SU-DHL-6 (cell line): ENCODE measurements around the gene ELFN2.
"Not testable (repeated sequence)": the region's sequence is repeated elsewhere in the genome, so short reads cannot be mapped to it uniquely, and the experiment has no call there.

Source experiments
- EZH2phosphoT487 ChIP-seq: fragments of 200-600 bp; sonication (generic), shearing (Covaris generic); conservative IDR thresholded peaks from 2 replicates; pipeline ENCODE4 v1.6.1; 2018; ENCODE audit warnings: mild to moderate bottlenecking, antibody characterized with exemption, low read length, moderate library complexity, mixed read lengths
- TF ChIP-seq, protein P1 (sequence below): fragments of 200-600 bp; sonication (generic); IDR thresholded peaks from one replicate; pipeline ENCODE4 v1.5.1; 2017; ENCODE audit warnings: antibody characterized with exemption, mild to moderate bottlenecking, low read length, moderate library complexity; ENCODE audit not compliant: insufficient read depth, poor library complexity, severe bottlenecking

DNA sequence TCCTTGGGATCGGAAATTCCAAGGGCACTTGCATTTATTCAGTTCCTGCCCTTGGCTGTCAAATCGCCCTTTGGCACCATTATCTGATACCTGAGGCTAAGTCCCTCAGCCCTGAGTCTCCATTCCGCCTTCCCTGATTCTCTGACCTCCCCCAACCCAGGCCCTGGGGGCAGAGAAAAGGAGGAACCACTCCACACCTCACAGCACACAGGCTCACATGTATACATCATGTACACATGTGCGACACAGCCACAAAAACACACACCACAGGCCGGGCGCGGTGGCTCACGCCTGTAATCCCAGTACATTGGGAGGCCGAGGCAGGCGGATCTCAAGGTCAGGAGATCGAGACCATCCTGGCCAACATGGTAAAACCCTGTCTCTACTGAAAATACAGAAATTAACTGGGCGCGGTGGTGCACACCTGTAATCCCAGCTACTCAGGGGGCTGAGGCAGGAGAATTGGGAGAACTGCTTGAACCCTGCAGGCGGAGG lies 41.0 kb upstream of the ELFN2 start:
- TF ChIP-seq, protein P1, sequence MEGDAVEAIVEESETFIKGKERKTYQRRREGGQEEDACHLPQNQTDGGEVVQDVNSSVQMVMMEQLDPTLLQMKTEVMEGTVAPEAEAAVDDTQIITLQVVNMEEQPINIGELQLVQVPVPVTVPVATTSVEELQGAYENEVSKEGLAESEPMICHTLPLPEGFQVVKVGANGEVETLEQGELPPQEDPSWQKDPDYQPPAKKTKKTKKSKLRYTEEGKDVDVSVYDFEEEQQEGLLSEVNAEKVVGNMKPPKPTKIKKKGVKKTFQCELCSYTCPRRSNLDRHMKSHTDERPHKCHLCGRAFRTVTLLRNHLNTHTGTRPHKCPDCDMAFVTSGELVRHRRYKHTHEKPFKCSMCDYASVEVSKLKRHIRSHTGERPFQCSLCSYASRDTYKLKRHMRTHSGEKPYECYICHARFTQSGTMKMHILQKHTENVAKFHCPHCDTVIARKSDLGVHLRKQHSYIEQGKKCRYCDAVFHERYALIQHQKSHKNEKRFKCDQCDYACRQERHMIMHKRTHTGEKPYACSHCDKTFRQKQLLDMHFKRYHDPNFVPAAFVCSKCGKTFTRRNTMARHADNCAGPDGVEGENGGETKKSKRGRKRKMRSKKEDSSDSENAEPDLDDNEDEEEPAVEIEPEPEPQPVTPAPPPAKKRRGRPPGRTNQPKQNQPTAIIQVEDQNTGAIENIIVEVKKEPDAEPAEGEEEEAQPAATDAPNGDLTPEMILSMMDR: not testable (repeated sequence)
- not testable (repeated sequence) for TF ChIP-seq EZH2phosphoT487
